Measurements from ENCODE around the gene OSBPL8. TPM values are rescaled to one million over a fixed set of nuclear protein-coding genes. Genes with fewer than 3 reads are reported as not detected.

OSBPL8 gene
- total and polyA plus RNA-seq, 2 donors (not counting 1 experiment from before 2014, with no cell fraction given) = 89.6 to 240 TPM

GRCh38 chr12:76310110-76310509 is 249.5 kb downstream of the OSBPL8 start:
- no peaks in the 10 kb centered on the region for H4K20me1 ChIP-seq (ENCODE audit: control insufficient read depth, extremely low read depth, insufficient read depth, low read length)
- no peaks in the 10 kb centered on the region for H3K27me3 ChIP-seq (ENCODE audit: control insufficient read depth, insufficient read depth, low read length)
- peak in 1 of 2 donors; percentile 73 for DNase-seq (ENCODE audit: low read depth in 2 of 2)
- H3K9me3 ChIP-seq (ENCODE audit: control insufficient read depth, insufficient read depth, low read depth, low read length) = no peaks in the 10 kb centered on the region
- H3K27ac ChIP-seq (ENCODE audit: insufficient read depth, low read length) = no peak overlapping the region
- H3K36me3 ChIP-seq (ENCODE audit: control insufficient read depth, insufficient read depth, low read length) = no peaks in the 10 kb centered on the region
- no peak overlapping the region for H3K4me3 ChIP-seq (replicated peaks in 1 of 4; ENCODE audit: control extremely low read depth in 1 of 4, insufficient read depth in 1 of 4, low read depth in 3 of 4, low read length in 4 of 4)
- no peak overlapping the region for H2AFZ ChIP-seq (ENCODE audit: low read length)
- no peak for TF ChIP-seq CTCF (conservative IDR thresholded peaks at IDR 0.05 in 1 of 2, IDR thresholded peaks at IDR 0.05 in 1 of 2; ENCODE audit: low read depth in 1 of 2, low read length in 2 of 2)
- no peak for TF ChIP-seq EZH2 (IDR thresholded peaks at IDR 0.05; ENCODE audit: low read length, missing control alignments)
- H3K9ac ChIP-seq (ENCODE audit: insufficient read depth, low read length) = no peak overlapping the region
- no peaks in the 10 kb centered on the region for H3K79me2 ChIP-seq (ENCODE audit: control insufficient read depth, insufficient read depth, low read length)
- no peak overlapping the region for H3K4me2 ChIP-seq (ENCODE audit: extremely low read depth, insufficient read depth, low read length)
- no peaks in the 10 kb centered on the region for H3K4me1 ChIP-seq (ENCODE audit: control insufficient read depth, extremely low read depth, insufficient read depth, low read length)

- Histone ChIP-seq H3K27ac (ENCODE audit: insufficient read depth, low read length) (no peak overlapping the region), H3K36me3 (ENCODE audit: control insufficient read depth, insufficient read depth, low read length) (no peaks in the 10 kb centered on the region), H3K27me3 (ENCODE audit: control insufficient read depth, insufficient read depth, low read length) (no peaks in the 10 kb centered on the region), H2AFZ (ENCODE audit: low read length) (no peak overlapping the region), H3K4me2 (ENCODE audit: extremely low read depth, insufficient read depth, low read length) (no peak overlapping the region), H3K4me3 (replicated peaks in 1 of 4; ENCODE audit: control extremely low read depth in 1 of 4, insufficient read depth in 1 of 4, low read depth in 3 of 4, low read length in 4 of 4) (no peak overlapping the region), H3K9ac (ENCODE audit: insufficient read depth, low read length) (no peak overlapping the region), H3K4me1 (ENCODE audit: control insufficient read depth, extremely low read depth, insufficient read depth, low read length) (no peaks in the 10 kb centered on the region), H3K79me2 (ENCODE audit: control insufficient read depth, insufficient read depth, low read length) (no peaks in the 10 kb centered on the region), H3K9me3 (ENCODE audit: control insufficient read depth, insufficient read depth, low read depth, low read length) (no peaks in the 10 kb centered on the region), H4K20me1 (ENCODE audit: control insufficient read depth, extremely low read depth, insufficient read depth, low read length) (no peaks in the 10 kb centered on the region)
- DNase-seq (ENCODE audit: low read depth in 2 of 2) = no peak
- TF ChIP-seq EZH2 (IDR thresholded peaks at IDR 0.05; ENCODE audit: low read length, missing control alignments) = no peak
- no peak for TF ChIP-seq CTCF (conservative IDR thresholded peaks at IDR 0.05 in 1 of 2, IDR thresholded peaks at IDR 0.05 in 1 of 2; ENCODE audit: low read depth in 1 of 2, low read length in 2 of 2)
Measured at GRCh38 chr12:76308866-76309265, 250.7 kb downstream of the OSBPL8 start.

- H3K27ac ChIP-seq (ENCODE audit: insufficient read depth, low read length) = no peak overlapping the region
- no peak overlapping the region for H3K4me3 ChIP-seq (replicated peaks in 1 of 4; ENCODE audit: control extremely low read depth in 1 of 4, insufficient read depth in 1 of 4, low read depth in 3 of 4, low read length in 4 of 4)
- H3K9ac ChIP-seq (ENCODE audit: insufficient read depth, low read length) = no peak overlapping the region
- no peaks in the 10 kb centered on the region for H3K79me2 ChIP-seq (ENCODE audit: control insufficient read depth, insufficient read depth, low read length)
- H4K20me1 ChIP-seq (ENCODE audit: control insufficient read depth, extremely low read depth, insufficient read depth, low read length) = no peaks in the 10 kb centered on the region
- no peak for DNase-seq (ENCODE audit: low read depth in 2 of 2)
- TF ChIP-seq EZH2 (IDR thresholded peaks at IDR 0.05; ENCODE audit: low read length, missing control alignments) (no peak), CTCF (conservative IDR thresholded peaks at IDR 0.05 in 1 of 2, IDR thresholded peaks at IDR 0.05 in 1 of 2; ENCODE audit: low read depth in 1 of 2, low read length in 2 of 2) (no peak)
- no peak overlapping the region for H2AFZ ChIP-seq (ENCODE audit: low read length)
- H3K4me2 ChIP-seq (ENCODE audit: extremely low read depth, insufficient read depth, low read length) = no peak overlapping the region
- no peaks in the 10 kb centered on the region for H3K9me3 ChIP-seq (ENCODE audit: control insufficient read depth, insufficient read depth, low read depth, low read length)
- H3K4me1 ChIP-seq (ENCODE audit: control insufficient read depth, extremely low read depth, insufficient read depth, low read length) = no peaks in the 10 kb centered on the region
- H3K27me3 ChIP-seq (ENCODE audit: control insufficient read depth, insufficient read depth, low read length) = no peaks in the 10 kb centered on the region
- no peaks in the 10 kb centered on the region for H3K36me3 ChIP-seq (ENCODE audit: control insufficient read depth, insufficient read depth, low read length)
Measured at GRCh38 chr12:76307083-76307482, 252.5 kb downstream of the OSBPL8 start.
